HG03469 (cell line): ENCODE data around the gene SHANK1.

Experiments
- ATAC-seq: cut with Tn5 transposase; IDR thresholded peaks from one replicate; pipeline ENCODE4 v1.9.1; 2021; ENCODE audit warnings: mild to moderate bottlenecking, moderate library complexity, moderate number of reproducible peaks; ENCODE audit not compliant: unreplicated experiment

The SHANK1 gene

GRCh38 chr19:50713556-50714236 lies 5.9 kb downstream of the SHANK1 start:
- ATAC-seq = no peak

GRCh38 chr19:50712833-50713232 lies 6.8 kb downstream of the SHANK1 start:
- no peak for ATAC-seq

GRCh38 chr19:50711805-50712204 lies 7.8 kb downstream of the SHANK1 start:
- no peak for ATAC-seq

- no peak for ATAC-seq
These were observed 8.4 kb downstream of the SHANK1 start for GRCh38 chr19:50711196-50711595.

- no peak for ATAC-seq
These were observed 9.0 kb downstream of the SHANK1 start for GRCh38 chr19:50710612-50711011.

- ATAC-seq = no peak
These were observed 9.5 kb downstream of the SHANK1 start for GRCh38 chr19:50710094-50710493.

- ATAC-seq = no peak
These were observed 11.3 kb downstream of the SHANK1 start for GRCh38 chr19:50708179-50708879.

- no peak for ATAC-seq
These were observed 13.2 kb downstream of the SHANK1 start for GRCh38 chr19:50706387-50706786.

GRCh38 chr19:50705422-50706019 lies 14.1 kb downstream of the SHANK1 start:
- ATAC-seq = no peak

- no peak for ATAC-seq
These were observed 15.4 kb downstream of the SHANK1 start for GRCh38 chr19:50703915-50704796.

- ATAC-seq = no peak
These were observed 16.5 kb downstream of the SHANK1 start for GRCh38 chr19:50702871-50703829.

- no peak for ATAC-seq
These were observed 17.3 kb downstream of the SHANK1 start for GRCh38 chr19:50702158-50702870.

- ATAC-seq = no peak
These were observed 18.1 kb downstream of the SHANK1 start for GRCh38 chr19:50701367-50701985.

GRCh38 chr19:50697414-50698124 lies 22.0 kb downstream of the SHANK1 start:
- ATAC-seq = no peak

GRCh38 chr19:50696094-50696483 lies 23.5 kb downstream of the SHANK1 start:
- ATAC-seq = no peak

- no peak for ATAC-seq
These were observed 24.1 kb downstream of the SHANK1 start for GRCh38 chr19:50695251-50696093.

GRCh38 chr19:50694815-50695145 lies 24.8 kb downstream of the SHANK1 start:
- no peak for ATAC-seq
